COR-L47 (cell line): Measurements from ENCODE around the gene PLEK.
"Not testable (repeated sequence)": the region's sequence is repeated elsewhere in the genome, so short reads cannot be mapped to it uniquely, and the experiment has no call there.

Experiments used
- DNase-seq: peaks from one replicate; lab custom pipeline; 2025; lab: John Stamatoyannopoulos, UW

The PLEK gene

DNA sequence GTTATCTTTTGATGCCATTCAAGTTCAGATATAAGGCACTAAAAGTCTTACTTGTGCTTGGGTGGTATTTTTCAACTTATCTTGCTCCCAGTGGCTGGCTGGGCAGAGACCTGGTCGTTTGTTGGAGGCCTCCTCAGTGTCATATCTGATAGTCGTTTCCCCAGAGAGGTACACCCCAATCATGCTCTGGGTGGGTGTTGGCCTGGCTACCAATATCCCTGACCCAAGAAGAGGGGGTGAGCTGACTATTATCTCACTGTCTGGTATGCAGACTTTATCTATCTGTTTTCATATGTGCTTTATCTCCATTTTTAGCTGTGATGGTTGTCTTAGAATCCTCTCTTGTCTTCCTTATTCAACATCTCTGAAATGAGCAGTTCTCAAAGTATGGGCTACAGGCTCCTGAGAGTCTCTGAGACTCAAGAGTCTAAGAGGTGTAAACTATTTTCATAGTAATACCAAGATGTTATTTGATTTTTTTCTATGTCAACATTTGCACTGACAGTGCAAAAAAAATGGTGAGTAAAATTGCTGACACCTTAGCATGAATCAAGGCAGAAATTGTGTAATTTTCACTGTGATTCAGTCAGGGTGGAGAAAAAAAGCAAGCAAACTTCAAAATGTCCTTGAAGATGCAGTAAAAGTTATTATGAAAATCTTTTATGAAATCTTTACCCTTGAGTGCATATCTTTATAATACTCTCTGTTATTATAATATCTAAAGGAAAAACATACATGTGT lies 12.3 kb upstream of the PLEK start:
- no peak for DNase-seq

DNA sequence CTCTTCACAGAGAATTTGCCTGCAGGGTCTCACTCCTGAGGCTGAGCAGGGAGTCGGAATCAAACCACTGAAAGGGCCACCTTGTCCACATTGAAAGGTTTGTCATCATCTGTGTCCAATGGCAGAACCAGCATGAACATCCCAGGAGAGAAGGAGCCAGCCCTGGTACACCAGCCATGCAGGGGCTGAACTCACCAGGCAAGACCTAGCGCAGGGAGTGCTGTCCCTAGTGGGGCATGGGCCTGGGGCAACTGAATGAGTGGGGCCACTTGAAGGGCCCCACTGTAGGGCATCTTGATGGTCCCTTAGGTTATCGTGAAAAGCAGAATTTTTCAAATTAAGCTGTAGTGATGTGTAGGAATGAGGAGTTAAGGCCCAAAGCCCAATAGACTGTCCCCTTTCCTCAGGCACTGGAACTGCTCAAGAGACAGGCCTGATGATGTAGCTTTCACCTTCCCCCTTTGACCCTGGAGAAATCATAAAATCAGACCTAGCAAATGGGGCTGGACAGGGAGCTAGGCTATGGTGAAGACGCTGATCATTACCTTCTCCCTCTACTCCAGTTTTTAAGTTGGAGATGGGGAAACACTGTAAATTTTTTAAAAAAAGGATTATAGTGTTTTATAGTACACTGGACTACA lies 8.4 kb upstream of the PLEK start:
- DNase-seq: no peak

DNA sequence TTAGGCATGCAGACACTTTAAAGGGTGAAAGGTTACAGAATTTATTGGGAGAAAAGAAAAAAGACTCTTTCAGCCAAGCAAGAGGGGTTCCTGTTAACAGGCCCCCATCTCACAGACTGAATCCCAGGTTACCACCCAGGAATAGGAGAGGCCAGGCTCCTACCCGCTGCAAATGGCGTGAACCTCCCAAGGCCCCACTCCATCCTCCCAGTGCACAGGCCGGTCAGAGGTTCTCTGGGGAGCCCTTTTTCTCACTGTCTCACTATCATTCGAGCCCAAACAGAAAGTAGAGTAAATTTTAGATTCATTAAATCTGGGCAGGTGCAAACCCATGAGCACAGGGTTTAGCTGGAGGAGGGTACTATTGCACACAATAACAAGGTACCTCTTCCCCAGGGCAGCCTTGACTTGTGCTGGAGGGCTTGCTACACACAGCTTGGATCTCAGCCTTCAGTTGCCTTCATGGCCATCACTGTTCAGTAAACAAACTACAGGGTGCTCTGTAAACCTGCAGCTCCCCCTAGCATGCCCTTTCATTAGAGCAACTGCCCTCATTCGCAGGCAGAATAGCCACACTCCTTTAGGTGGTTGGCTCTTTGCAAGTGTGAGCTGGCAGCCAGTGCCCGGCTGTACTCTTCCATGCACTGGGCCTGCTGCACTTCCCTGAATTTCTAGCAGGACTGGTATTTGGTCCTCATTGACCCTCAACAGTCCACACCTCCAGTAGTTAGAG lies 7.3 kb upstream of the PLEK start:
- DNase-seq: peak; percentile 66

DNA sequence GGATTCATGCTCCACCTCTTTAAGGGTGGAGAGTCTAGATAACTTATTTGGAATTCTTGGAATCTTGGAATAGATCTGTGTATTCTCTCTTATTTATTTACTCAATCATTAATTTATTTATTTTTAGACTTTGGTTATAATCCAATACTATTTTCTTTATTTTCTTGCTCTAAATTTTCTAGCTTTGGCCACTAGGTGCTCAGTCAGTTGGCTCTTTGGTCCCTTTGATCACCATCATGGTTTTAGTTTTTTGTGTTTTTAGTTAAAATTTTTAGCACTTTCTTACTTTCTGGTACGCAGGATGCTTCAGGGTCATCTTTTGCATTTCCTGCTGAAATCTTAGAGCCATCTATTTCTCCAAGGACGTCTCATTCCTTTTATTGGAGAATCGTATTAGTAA lies 5.2 kb upstream of the PLEK start:
- DNase-seq: no peak

DNA sequence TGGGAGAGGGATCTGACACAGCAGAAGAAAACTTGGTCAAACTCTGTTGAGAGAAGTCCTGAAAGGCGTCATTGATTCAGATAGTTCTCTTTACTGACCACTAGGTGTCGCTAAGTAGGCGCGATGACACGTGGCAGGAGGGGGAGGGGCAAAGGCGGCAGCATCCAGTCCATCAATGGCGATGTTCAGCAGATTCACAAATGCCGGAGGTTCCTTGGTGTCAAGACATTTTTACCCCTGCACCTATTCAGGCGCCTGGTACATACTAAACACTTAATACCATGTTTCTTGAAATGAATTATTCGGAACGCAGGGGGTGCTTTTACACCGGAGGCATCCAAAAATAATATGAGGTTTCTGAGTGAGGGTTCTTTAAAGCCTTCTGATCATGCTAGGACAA lies 3.0 kb upstream of the PLEK start:
- peak; percentile 82 for DNase-seq

DNA sequence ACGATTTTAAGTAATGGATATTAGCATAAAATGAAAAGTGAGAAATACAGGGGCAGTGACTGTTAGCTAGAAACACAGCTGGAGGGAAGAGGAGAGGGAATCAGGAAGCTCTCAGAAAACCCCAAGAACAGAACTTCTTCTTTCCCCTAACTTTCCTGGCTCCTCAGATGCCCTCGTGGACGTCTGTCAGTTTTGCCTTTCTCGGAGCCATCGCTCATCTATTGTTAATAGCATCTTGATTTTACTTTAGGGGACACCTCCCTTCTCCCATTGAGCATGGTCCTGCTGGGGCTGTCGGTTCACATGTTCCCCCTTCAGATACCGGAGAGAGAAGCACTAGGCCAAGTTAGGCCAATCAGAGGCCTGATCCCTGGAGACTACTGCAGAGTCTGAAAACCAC lies 2.3 kb upstream of the PLEK start:
- no peak for DNase-seq

DNA sequence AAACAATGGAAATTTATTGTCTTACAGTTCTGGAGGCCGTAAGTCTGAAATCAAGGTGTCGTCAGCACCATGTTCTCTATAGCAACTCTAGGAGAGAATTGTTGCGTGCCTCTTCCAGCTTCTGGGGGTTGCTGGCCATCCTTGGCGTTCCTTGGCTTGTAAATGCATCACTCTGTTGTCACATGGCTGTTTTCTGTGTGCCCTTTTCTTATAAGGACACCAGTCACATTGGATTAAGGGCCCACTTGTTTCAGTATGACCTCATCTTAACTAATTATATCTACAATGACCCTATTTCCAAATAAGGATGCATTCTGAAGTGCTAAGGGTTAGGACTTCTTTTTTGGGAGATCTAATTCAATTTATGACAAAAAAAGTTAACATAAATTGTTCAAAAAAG lies 1.4 kb upstream of the PLEK start:
- no peak for DNase-seq

DNA sequence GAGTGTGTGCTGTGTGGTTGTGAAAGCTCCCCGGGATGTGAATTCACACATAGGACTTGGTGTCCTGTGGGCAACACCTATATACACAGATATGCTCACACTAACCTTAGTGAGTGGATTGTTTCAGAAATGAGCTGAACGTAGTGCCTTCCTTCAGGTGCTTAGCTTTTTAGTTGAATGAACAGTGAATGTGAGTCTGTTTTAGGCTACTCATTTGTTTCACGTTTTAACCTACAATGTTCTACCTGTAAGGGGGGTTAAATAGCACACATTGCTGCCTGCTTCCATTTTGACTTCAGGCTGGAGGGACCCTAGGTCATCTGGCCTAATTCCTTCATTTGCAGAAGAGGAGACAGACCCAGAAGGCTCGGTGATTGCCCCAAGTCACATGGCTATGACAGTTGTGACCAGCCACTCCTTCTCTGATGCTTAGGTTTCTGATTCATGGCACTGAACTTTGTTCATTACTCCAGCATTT lies 1.0 kb downstream of the PLEK start:
- DNase-seq: no peak

DNA sequence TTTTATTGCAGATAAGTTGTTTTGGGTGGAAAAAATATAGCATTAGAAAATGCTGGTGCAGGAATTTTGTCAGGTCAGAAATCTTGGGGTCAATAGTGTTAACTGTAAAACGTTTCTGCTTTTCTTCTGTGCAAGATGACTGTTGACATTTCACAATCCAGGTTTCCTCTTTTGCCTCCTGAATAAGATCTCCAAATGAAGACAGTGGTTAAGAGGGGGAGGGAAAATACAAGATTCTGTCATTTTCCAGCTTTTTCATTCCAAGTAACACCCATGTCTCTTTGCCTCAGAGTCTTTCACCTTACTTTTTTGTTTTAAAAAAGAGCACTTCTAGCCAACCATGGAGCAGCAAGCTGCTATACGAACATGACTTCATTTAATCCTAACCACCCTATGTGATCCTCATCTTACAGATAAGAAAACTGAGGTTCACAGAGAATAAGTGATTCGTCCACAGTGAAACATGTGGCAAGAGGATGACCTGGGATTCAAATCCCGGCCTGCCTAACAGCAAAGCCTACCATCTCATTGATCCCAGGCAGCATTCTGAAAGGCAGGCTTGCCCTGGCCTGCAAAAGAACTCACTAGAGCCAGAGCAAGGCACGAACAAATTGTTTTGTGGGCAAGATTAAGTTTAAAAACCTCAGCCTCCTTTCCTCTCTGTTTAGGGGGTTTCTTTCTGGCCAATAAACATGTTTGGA lies 3.0 kb downstream of the PLEK start:
- DNase-seq: no peak

DNA sequence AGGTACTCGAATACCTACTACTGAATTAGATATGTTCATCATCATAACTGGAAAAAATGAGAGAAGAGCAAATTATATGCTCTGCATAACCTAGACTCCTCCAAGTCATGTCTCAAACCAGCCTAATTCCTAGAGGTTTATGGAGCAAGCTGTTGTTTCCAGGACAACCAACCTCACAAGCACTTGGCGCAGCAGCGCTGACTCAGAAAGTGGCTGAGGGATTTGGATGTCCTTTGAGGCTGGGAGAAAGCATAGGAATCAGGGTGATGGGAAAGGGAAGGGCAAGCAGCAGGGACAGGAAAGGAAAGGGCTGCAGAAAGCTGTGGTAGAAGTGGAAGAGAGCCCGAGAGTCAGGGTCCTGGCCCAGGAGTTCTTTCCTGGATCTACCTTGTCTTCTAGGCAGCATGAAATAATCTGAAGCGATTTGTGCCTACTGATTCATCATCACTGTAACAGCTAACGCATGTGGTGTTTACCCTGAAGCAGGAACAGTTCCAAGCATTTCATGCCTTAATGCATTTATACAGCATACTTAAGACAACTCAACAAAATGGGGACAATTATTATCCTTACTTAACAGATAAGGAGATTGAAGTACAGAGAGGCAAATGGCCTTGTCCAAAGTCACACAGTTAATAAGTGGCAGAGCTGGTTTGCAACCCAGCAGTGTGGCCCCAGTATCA lies 3.7 kb downstream of the PLEK start:
- no peak for DNase-seq

DNA sequence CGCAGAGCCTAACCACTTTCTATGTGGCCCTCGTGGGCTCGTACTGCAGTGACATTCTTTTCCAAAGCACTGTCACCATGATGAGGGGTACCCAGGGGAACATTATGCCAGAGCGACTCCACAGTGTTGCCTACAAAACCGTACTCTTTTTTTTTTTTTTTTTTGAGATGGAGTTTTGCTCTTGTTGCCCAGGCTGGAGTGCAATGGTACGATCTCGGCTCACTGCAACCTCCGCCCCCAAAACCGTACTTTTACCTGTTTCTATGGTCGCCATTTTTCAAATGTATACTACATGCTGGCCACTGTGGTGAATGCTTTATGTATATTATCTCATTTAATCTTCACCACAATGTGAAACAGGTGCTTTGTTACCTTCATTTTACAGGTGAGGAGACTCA lies 4.3 kb downstream of the PLEK start:
- DNase-seq: no peak

DNA sequence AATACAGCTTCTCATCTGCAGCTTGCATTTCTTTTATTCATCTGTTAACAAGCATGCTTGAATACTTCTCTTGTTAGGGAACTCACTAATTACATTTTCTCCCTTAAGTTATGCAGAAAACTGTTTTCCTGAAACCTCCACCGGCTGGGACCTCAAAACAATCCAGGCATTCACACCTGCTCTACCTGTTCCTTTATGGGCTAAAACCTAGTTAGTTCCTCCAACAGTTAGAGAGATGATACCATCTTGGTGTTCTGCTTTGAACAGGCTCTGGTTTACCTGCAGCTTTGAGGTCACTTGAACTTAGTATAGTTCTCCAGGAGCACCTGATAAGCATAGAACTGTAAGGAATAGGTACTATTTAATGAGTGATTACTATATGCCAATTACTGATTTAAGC lies 6.1 kb downstream of the PLEK start:
- DNase-seq: no peak

DNA sequence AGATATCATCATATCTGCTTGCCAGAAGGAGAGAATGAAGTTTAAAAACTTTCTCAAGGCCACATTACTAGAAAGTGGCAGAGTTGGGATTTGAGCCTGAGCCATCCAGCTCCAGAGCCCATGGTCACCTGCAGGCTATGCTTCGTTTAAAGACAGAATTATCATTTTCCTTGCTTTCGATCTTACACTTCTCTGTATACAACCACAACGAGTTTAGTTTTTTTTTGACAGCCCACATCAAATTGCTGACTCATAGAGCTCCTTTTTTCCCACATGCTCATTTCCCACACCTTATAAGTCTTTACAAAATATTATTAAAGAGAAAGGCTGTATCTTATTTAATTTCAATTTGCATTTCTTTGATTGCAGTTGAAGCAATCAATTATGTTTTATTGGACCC lies 6.5 kb downstream of the PLEK start:
- no peak for DNase-seq

DNA sequence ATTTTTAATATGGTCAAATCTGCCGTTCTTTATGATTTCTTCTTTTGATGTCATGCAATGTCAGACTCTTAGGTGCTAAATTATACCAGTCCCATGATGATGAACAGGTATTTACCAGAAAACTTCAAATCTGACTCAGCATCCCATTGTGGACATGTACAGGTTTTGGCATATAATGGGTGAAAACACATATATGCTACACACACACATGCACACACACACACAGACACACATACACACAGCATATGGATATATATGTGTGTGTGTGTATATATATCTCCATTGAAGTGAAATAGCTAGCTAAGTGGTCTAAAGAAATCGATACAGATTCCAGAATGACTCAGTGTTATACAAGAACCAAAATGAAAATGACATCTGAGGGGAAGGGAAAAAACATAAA lies 7.4 kb downstream of the PLEK start:
- no peak for DNase-seq

DNA sequence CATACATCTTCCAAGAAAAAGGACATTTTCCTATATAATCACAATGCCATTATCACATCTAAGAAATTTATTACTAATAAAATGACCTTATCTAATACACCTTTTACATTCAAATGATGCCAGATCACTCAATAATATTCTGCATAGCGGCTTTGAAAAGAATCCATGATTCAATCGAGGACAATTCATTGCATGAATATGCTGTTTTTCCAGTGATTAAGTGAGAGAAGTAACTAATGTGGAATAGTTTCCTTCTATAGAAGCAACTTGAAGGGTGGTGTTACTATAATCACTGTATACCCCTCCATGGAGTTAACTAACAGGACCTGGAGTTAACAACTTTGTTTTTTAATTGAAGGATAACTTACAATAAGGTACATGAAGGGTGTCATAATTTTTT lies 9.1 kb downstream of the PLEK start:
- no peak for DNase-seq

DNA sequence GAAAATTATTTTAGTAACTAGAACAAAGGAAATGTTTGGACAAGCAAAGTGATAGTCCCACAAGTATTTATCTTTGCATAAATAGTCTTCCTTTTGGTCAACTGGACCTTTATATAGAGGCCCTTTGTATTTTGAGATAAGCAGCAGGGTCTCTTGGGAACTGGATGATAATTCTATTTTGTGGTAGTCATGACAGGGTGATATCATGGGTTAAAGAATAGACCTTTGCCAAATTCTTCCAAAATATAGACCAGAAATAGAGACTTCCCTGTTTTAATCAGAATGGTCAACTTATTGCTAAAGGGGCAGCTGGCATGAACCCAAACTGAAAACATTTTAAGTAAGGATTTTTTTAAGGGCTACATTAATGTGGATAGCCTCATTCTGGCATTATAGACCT lies 10.5 kb downstream of the PLEK start:
- DNase-seq: no peak

DNA sequence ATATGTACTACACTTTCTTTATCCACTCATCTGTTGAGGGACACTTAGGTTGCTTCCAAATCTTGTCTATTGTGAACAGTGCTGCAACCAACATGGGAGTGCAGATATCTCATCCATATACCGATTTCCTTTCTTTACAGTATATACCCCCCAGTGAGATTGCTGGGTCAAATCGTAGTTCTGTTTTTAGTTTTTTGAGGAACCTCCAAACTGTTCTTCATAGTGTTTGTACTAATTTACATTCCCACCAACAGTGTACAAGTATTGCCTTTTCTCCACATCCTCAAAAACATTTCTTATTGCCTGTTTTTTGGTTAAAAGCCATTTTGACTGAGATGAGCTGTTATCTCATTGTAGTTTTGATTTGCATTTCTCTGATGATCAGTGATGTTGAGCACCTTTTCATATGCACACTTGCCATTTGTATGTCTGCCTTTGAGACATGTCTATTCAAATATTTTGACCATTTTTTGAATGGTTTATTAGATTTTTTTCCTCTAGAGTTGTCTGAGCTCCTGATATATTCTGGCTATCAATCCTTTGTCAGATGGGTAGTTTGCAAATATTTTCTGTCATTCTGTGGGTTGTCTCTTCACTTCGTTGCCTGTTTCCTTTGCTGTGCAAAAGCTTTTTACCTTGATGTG lies 12.2 kb downstream of the PLEK start:
- no peak for DNase-seq

DNA sequence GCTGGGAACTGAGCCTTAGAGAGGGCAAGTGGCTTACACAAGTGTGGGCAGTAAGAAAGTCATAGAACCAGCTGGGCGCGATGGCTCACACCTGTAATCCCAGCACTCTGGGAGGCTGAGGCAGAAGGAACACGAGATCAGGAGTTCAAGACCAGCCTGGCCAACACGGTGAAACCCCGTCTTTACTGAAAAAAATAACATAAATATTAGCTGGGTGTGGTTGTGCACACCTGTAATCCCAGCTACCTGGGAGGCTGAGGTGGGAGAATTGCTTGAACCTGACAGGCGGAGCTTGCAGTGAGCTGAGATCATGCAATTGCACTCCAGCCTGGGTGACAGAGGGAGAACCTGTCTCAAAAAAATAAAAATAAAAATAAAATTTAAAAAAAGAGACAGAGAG lies 13.7 kb downstream of the PLEK start:
- not testable (repeated sequence) for DNase-seq

DNA sequence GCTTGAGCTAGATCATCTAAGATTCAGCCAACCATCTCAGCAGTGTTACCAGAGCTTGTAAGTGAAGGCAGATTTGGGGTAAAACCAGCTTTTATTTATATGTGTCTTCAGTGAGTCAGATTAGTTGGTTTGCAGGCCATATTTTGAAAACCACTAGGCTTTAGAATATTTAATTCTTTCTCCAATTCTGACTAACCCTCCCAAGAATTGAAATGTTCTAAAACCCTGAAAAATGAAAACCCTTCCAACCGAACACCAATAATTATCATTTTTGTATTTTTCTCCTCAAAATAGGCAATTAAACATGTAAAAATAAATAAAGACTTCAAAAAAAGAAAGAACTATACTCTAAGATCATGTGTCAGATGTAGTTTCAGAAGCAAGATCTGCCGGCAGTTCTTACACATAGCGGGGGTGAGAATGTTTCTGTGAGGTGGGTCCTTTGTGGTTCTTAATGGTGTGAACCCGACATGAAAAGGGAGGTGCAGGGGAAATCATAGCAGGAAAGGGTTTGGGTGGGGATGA lies 14.2 kb downstream of the PLEK start:
- DNase-seq: no peak

DNA sequence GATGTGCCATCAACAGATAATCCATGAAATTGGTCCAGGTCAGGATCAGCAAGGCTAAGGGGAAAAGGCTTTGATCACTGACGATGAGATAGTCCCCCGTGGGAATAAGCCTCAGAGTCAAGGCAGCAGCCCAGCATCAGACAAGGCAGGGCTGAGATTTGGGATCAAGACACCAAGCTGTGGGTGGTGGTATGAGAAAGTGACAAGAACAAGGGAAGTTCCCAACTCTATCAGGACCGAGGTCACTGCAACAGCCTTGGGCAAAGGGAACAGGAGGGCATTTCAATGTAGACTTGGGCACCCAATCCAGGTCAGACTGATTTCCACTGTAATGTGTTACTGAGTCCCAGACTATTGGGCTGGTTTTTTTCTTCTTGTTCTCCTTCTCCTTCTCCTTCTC lies 18.7 kb downstream of the PLEK start:
- no peak for DNase-seq

DNA sequence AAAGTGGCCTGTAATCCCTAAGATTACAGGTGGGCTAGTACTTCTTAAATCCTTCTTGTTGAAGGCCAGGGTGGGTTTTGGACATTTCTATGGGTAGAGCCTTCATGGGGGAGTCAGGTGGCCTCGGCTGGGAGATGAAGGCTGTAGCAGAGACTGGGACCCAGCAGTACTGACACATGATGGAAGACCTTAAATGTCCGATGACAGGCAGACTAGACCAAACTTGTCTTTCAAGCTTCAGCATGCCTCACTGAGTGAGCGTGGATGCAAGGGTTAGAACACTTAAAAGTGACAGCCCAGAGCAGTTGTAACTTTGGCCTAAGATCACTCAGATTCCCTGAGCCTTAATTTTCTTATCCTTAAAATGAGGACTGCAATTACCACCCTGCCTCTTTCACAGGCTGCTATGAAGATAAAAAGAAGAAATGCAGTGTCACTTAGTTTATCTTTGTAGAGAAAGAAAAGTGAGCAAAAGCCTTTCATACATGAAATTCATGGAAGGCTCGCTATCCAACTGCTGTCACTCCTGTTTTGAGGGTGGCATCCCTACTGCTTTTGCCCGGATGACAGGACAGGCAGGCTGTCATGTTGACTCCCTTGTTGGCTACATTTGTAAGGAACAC lies 19.5 kb downstream of the PLEK start:
- no peak for DNase-seq
